HepG2 (cell line): Measurements from ENCODE around the gene EFCAB14. TPM values are rescaled to one million over a fixed set of nuclear protein-coding genes. Genes with fewer than 3 reads are reported as not detected.
A peak's percentile ranks its signal among the peaks of the same experiment; 100 is the strongest.

ENCODE experiments used
- BHLHE40 ChIP-seq: IDR thresholded peaks from 2 replicates; pipeline ENCODE4 v1.6.1; 2011; ENCODE audit warnings: low read length, improper control_type of control experiment
- CBX2 ChIP-seq, 2 experiments: fragments of 200-600 bp in 1 of 2; sonication (generic); formaldehyde crosslinking in 1 of 2; IDR thresholded peaks; 2 replicates each; pipeline versions ENCODE4 v1.7.0 to v1.8.1; 2018 to 2022; ENCODE audit warnings: low read depth in 2 of 2, low read length in 1 of 2, mild to moderate bottlenecking in 1 of 2, missing genetic modification reagents in 1 of 2
- FOXK1 ChIP-seq: sonication (generic); formaldehyde crosslinking; IDR thresholded peaks from 2 replicates; pipeline ENCODE4 v1.4.0; 2020; ENCODE audit warnings: low read depth, missing genetic modification reagents, borderline replicate concordance
- NFIB ChIP-seq: sonication (generic); formaldehyde crosslinking; IDR thresholded peaks from 2 replicates; pipeline ENCODE4 v1.9.0; 2021; ENCODE audit warnings: missing genetic modification reagents, mild to moderate bottlenecking, borderline replicate concordance
- NFIC ChIP-seq: IDR thresholded peaks from 2 replicates; pipeline ENCODE4 v1.6.1; 2012; ENCODE audit warnings: mild to moderate bottlenecking, low read length, inconsistent platforms
- PHB2 ChIP-seq: fragments of 450-650 bp; IDR thresholded peaks from 2 replicates; pipeline ENCODE4 v1.6.1; 2018; ENCODE audit not compliant: partially characterized antibody
- POLR2AphosphoS5 ChIP-seq: IDR thresholded peaks from 2 replicates; pipeline ENCODE4 v1.6.1; 2012; ENCODE audit warnings: low read depth, low read length
- SIN3B ChIP-seq: fragments of 150-350 bp; IDR thresholded peaks from 2 replicates; pipeline ENCODE4 v1.6.1; 2014; ENCODE audit warnings: low read length
- ZFAT ChIP-seq: sonication (generic); formaldehyde crosslinking; conservative IDR thresholded peaks from 2 replicates; pipeline ENCODE4 v1.8.1; 2023; ENCODE audit warnings: missing genetic modification reagents, inconsistent platforms
- ZNF205 ChIP-seq: IDR thresholded peaks from 2 replicates; pipeline ENCODE4 v1.6.1; 2018; ENCODE audit warnings: missing biosample characterization, missing genetic modification reagents
- ZNF547 ChIP-seq: sonication (generic); formaldehyde crosslinking; IDR thresholded peaks from 2 replicates; pipeline ENCODE4 v1.5.1; 2020; ENCODE audit warnings: mild to moderate bottlenecking, missing genetic modification reagents
- ZNF747 ChIP-seq: sonication (generic); formaldehyde crosslinking; IDR thresholded peaks from 2 replicates; pipeline ENCODE4 v1.8.1; 2023; ENCODE audit warnings: missing genetic modification reagents, mild to moderate bottlenecking, borderline replicate concordance
- ZNF777 ChIP-seq: sonication (generic); formaldehyde crosslinking; IDR thresholded peaks from 2 replicates; pipeline ENCODE4 v1.4.0; 2020; ENCODE audit warnings: missing genetic modification reagents
- ZNF790 ChIP-seq: sonication (generic); formaldehyde crosslinking; IDR thresholded peaks from 2 replicates; pipeline ENCODE4 v1.8.0; 2022; ENCODE audit warnings: missing genetic modification reagents, mild to moderate bottlenecking, borderline replicate concordance
- polyA plus RNA-seq, 8 experiments: library from polyadenylated mRNA; depleted of rRNA in 3 of 8; stranded (reverse) in 7 of 8; unstranded in 1 of 8; fragments of >200 nt; fragmentation: Illumina TruSeq in 4 of 8; extraction: Trizol in 4 of 8; gene quantifications; 2 replicates each; pipeline versions ENCODE4 v1.2.1 to v1.2.3, GENCODE V29; 2011 to 2016; ENCODE audit warnings: low read depth in 4 of 8, missing spikeins in 1 of 8, mixed read lengths in 1 of 8; ENCODE audit not compliant: insufficient read depth in 1 of 8
- total RNA-seq, 5 experiments: library from RNA; depleted of rRNA; stranded (reverse); fragments of >200 nt; fragmentation: Illumina TruSeq; extraction: Trizol; gene quantifications; 2 replicates each; pipeline ENCODE4 v1.2.3, GENCODE V29; 2016; ENCODE audit warnings: low read depth in 1 of 5
- TF ChIP-seq, protein P1 (sequence below): sonication (generic); formaldehyde crosslinking; IDR thresholded peaks from 2 replicates; pipeline ENCODE4 v1.4.0; 2020; ENCODE audit warnings: missing genetic modification reagents, mild to moderate bottlenecking, borderline replicate concordance
- TF ChIP-seq, protein P2 (sequence below): sonication (generic); formaldehyde crosslinking; IDR thresholded peaks from 2 replicates; pipeline ENCODE4 v1.4.0; 2020; ENCODE audit warnings: missing genetic modification reagents, borderline replicate concordance
- TF ChIP-seq, protein P3 (sequence below): sonication (generic); formaldehyde crosslinking; IDR thresholded peaks from 2 replicates; pipeline ENCODE4 v1.4.0; 2020; ENCODE audit warnings: missing genetic modification reagents
- TF ChIP-seq, protein P4 (sequence below): sonication (generic); formaldehyde crosslinking; IDR thresholded peaks from 2 replicates; pipeline ENCODE4 v1.4.0; 2020; ENCODE audit warnings: mild to moderate bottlenecking, missing genetic modification reagents

Gene EFCAB14
- total and polyA plus RNA-seq, 2 of the 13 experiments (the other 11 are each of a cell fraction or from before 2014, with no cell fraction given): 13.4 to 17.9 TPM

DNA sequence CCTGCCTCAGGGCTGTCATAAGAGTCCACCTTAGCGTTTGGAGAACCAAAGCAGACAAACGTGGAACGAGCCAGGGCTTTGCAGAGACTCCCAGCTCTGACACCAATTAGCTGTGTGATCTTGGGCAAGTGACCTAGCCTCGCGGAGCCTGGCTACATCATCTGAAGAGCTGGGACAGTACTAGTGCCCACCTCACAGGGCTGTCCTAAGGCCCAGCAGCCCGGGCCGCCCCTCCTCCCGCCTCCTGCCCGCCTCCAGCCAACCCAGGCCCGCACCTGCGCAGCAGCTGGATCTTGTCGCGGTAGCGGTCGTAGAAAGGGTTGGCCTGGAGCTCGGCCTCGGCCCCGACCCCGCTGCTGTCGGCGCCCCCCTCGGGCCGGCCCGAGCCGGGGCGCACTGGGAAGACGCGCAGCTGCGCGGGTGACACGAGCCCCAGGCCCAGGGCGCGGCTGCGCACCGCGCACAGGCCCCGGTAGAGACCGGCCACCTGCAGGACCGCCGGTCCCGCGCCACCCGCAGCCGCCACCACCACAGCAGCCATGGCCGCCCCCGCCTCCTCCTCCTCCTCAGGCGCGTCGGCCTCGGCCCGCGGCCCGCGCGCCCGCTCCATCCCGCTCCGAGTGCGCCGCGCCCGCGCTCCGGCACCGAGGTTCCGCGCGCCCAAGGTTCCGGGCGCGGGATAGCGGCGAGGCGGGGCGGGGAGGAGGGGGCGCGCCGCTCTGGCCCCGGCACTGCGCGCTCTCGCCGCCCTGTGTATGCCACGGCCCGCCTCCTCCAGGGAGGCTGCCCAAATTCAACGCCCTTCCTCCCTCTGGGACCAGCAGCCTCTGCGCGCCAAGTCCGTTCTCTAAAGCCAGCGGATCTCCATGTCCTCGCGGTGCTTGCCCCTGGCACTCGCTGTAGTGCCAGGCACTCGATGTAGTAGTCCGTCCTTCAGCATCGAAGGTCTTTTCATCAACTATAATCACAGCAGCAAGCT, 50.8 kb downstream of the EFCAB14 start, which contains the start of gene ATPAF1 (continued):
- peak; percentile 62 for TF ChIP-seq ZNF777 (CRISPR knock-in tag)
- TF ChIP-seq, protein P1, sequence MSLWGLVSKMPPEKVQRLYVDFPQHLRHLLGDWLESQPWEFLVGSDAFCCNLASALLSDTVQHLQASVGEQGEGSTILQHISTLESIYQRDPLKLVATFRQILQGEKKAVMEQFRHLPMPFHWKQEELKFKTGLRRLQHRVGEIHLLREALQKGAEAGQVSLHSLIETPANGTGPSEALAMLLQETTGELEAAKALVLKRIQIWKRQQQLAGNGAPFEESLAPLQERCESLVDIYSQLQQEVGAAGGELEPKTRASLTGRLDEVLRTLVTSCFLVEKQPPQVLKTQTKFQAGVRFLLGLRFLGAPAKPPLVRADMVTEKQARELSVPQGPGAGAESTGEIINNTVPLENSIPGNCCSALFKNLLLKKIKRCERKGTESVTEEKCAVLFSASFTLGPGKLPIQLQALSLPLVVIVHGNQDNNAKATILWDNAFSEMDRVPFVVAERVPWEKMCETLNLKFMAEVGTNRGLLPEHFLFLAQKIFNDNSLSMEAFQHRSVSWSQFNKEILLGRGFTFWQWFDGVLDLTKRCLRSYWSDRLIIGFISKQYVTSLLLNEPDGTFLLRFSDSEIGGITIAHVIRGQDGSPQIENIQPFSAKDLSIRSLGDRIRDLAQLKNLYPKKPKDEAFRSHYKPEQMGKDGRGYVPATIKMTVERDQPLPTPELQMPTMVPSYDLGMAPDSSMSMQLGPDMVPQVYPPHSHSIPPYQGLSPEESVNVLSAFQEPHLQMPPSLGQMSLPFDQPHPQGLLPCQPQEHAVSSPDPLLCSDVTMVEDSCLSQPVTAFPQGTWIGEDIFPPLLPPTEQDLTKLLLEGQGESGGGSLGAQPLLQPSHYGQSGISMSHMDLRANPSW (CRISPR knock-in tag): no peak
- TF ChIP-seq, protein P2, sequence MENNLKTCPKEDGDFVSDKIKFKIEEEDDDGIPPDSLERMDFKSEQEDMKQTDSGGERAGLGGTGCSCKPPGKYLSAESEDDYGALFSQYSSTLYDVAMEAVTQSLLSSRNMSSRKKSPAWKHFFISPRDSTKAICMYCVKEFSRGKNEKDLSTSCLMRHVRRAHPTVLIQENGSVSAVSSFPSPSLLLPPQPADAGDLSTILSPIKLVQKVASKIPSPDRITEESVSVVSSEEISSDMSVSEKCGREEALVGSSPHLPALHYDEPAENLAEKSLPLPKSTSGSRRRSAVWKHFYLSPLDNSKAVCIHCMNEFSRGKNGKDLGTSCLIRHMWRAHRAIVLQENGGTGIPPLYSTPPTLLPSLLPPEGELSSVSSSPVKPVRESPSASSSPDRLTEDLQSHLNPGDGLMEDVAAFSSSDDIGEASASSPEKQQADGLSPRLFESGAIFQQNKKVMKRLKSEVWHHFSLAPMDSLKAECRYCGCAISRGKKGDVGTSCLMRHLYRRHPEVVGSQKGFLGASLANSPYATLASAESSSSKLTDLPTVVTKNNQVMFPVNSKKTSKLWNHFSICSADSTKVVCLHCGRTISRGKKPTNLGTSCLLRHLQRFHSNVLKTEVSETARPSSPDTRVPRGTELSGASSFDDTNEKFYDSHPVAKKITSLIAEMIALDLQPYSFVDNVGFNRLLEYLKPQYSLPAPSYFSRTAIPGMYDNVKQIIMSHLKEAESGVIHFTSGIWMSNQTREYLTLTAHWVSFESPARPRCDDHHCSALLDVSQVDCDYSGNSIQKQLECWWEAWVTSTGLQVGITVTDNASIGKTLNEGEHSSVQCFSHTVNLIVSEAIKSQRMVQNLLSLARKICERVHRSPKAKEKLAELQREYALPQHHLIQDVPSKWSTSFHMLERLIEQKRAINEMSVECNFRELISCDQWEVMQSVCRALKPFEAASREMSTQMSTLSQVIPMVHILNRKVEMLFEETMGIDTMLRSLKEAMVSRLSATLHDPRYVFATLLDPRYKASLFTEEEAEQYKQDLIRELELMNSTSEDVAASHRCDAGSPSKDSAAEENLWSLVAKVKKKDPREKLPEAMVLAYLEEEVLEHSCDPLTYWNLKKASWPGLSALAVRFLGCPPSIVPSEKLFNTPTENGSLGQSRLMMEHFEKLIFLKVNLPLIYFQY (CRISPR knock-in tag): no peak
- 0 out of 2 replicates have a peak, but pooled peaks have one; percentile 41 for TF ChIP-seq SIN3B
- TF ChIP-seq POLR2AphosphoS5: peak; percentile 51; the same call in 1 of the 2 replicates
- no peak for TF ChIP-seq BHLHE40
- TF ChIP-seq NFIC: no peak
- no peak for TF ChIP-seq ZFAT (CRISPR knock-in tag)
- TF ChIP-seq, protein P3, sequence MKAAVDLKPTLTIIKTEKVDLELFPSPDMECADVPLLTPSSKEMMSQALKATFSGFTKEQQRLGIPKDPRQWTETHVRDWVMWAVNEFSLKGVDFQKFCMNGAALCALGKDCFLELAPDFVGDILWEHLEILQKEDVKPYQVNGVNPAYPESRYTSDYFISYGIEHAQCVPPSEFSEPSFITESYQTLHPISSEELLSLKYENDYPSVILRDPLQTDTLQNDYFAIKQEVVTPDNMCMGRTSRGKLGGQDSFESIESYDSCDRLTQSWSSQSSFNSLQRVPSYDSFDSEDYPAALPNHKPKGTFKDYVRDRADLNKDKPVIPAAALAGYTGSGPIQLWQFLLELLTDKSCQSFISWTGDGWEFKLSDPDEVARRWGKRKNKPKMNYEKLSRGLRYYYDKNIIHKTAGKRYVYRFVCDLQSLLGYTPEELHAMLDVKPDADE (CRISPR knock-in tag): no peak
- no peak; the same call in 1 of the 2 replicates for TF ChIP-seq ZNF205 (CRISPR knock-in tag)
- TF ChIP-seq PHB2: no peak
- TF ChIP-seq ZNF747: no peak
- no peak for TF ChIP-seq FOXK1 (CRISPR knock-in tag)
- no peak for TF ChIP-seq CBX2 (IDR thresholded peaks at IDR 0.05; ENCODE audit: low read depth, low read length)
- TF ChIP-seq CBX2 (CRISPR knock-in tag; IDR thresholded peaks at IDR 0.05; ENCODE audit: low read depth): no peak
- TF ChIP-seq, protein P4, sequence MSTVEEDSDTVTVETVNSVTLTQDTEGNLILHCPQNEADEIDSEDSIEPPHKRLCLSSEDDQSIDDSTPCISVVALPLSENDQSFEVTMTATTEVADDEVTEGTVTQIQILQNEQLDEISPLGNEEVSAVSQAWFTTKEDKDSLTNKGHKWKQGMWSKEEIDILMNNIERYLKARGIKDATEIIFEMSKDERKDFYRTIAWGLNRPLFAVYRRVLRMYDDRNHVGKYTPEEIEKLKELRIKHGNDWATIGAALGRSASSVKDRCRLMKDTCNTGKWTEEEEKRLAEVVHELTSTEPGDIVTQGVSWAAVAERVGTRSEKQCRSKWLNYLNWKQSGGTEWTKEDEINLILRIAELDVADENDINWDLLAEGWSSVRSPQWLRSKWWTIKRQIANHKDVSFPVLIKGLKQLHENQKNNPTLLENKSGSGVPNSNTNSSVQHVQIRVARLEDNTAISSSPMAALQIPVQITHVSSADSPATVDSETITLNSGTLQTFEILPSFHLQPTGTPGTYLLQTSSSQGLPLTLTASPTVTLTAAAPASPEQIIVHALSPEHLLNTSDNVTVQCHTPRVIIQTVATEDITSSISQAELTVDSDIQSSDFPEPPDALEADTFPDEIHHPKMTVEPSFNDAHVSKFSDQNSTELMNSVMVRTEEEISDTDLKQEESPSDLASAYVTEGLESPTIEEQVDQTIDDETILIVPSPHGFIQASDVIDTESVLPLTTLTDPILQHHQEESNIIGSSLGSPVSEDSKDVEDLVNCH: no peak
- no peak for TF ChIP-seq NFIB (CRISPR knock-in tag)
- TF ChIP-seq ZNF790 (CRISPR knock-in tag): peak; percentile 81; the same call in 1 of the 2 replicates
- peak; percentile 59; the same call in 1 of the 2 replicates for TF ChIP-seq ZNF547 (CRISPR knock-in tag)
